ENCODE data around the gene LAGE3. TPM values are rescaled to one million over a fixed set of nuclear protein-coding genes. Genes with fewer than 3 reads are reported as not detected.

Gene LAGE3
- total RNA-seq, 2 donors from 2014 or later = 29.5 to 34.1 TPM

- TF ChIP-seq CTCF (conservative IDR thresholded peaks at IDR 0.05) = no peak
- WGBS, 2 experiments (ENCODE audit: insufficient coverage in 1 of 2, insufficient read length in 1 of 2) = 87 to 100% methylated on average over 2 to 5 of the region's 5 CpGs
- Mint-ChIP-seq H3K4me1 (no peaks in the 10 kb centered on the region), H3K27ac (no peak overlapping the region), H3K9me3 (peaks cover 64% of the 10 kb centered on the region), H3K4me3 (no peak overlapping the region), H3K36me3 (ENCODE audit: low read depth) (peaks cover 37% of the 10 kb centered on the region), H3K27me3 (ENCODE audit: insufficient read depth) (no peaks in the 10 kb centered on the region)
- Histone ChIP-seq H3K9ac (ENCODE audit: extremely low read depth, low read length, poor library complexity, severe bottlenecking) (no peak overlapping the region), H3K27me3 (ENCODE audit: control insufficient read depth, insufficient read depth, low read length, poor library complexity, severe bottlenecking) (no peaks in the 10 kb centered on the region), H3K36me3 (ENCODE audit: control insufficient read depth, insufficient read depth, low read length) (peaks cover 12% of the 10 kb centered on the region), H3K9me3 (ENCODE audit: control insufficient read depth, low read length) (peaks cover 3% of the 10 kb centered on the region), H3K27ac (ENCODE audit: low read depth, low read length) (no peak overlapping the region), H3K4me1 (ENCODE audit: control insufficient read depth, insufficient read depth, low read length) (no peaks in the 10 kb centered on the region), H3K4me3 (ENCODE audit: low read length) (no peak overlapping the region)
- DNase-seq = no peak
These were observed 30.4 kb upstream of the LAGE3 start for GRCh38 chrX:154509455-154509854.

GRCh38 chrX:154508384-154508745 is 29.3 kb upstream of the LAGE3 start:
- peaks cover 65% of the 10 kb centered on the region for H3K9me3 Mint-ChIP-seq

GRCh38 chrX:154507673-154508383 is 28.7 kb upstream of the LAGE3 start:
- Histone ChIP-seq H3K9me3 (ENCODE audit: control insufficient read depth, low read length) (peaks cover 3% of the 10 kb centered on the region), H3K4me1 (ENCODE audit: control insufficient read depth, insufficient read depth, low read length) (no peaks in the 10 kb centered on the region), H3K4me3 (ENCODE audit: low read length) (no peak overlapping the region), H3K36me3 (ENCODE audit: control insufficient read depth, insufficient read depth, low read length) (peaks cover 12% of the 10 kb centered on the region), H3K27ac (ENCODE audit: low read depth, low read length) (no peak overlapping the region), H3K27me3 (ENCODE audit: control insufficient read depth, insufficient read depth, low read length, poor library complexity, severe bottlenecking) (no peaks in the 10 kb centered on the region), H3K9ac (ENCODE audit: extremely low read depth, low read length, poor library complexity, severe bottlenecking) (no peak overlapping the region)
- Mint-ChIP-seq H3K4me3 (no peak overlapping the region), H3K36me3 (ENCODE audit: low read depth) (peaks cover 32% of the 10 kb centered on the region), H3K27ac (no peak overlapping the region), H3K27me3 (ENCODE audit: insufficient read depth) (no peaks in the 10 kb centered on the region), H3K4me1 (no peaks in the 10 kb centered on the region), H3K9me3 (peaks cover 67% of the 10 kb centered on the region)
- DNase-seq = no peak
- 92 to 96% methylated on average over 5 to 18 of the region's 24 CpGs for WGBS, 2 experiments (ENCODE audit: insufficient coverage in 1 of 2, insufficient read length in 1 of 2)
- TF ChIP-seq CTCF (conservative IDR thresholded peaks at IDR 0.05) = no peak

More at GRCh38 chrX:154508384-154508745, 29.3 kb upstream of the LAGE3 start:
- no peak overlapping the region for H3K27ac Mint-ChIP-seq
- Histone ChIP-seq H3K4me3 (ENCODE audit: low read length) (no peak overlapping the region), H3K9ac (ENCODE audit: extremely low read depth, low read length, poor library complexity, severe bottlenecking) (no peak overlapping the region), H3K9me3 (ENCODE audit: control insufficient read depth, low read length) (peaks cover 3% of the 10 kb centered on the region), H3K27ac (ENCODE audit: low read depth, low read length) (no peak overlapping the region), H3K36me3 (ENCODE audit: control insufficient read depth, insufficient read depth, low read length) (peaks cover 12% of the 10 kb centered on the region), H3K4me1 (ENCODE audit: control insufficient read depth, insufficient read depth, low read length) (no peaks in the 10 kb centered on the region), H3K27me3 (ENCODE audit: control insufficient read depth, insufficient read depth, low read length, poor library complexity, severe bottlenecking) (no peaks in the 10 kb centered on the region)
- H3K4me1 Mint-ChIP-seq = no peaks in the 10 kb centered on the region
- H3K4me3 Mint-ChIP-seq = no peak overlapping the region
- peaks cover 32% of the 10 kb centered on the region for H3K36me3 Mint-ChIP-seq (ENCODE audit: low read depth)
- no peaks in the 10 kb centered on the region for H3K27me3 Mint-ChIP-seq (ENCODE audit: insufficient read depth)
- DNase-seq = no peak
- WGBS, 2 experiments (ENCODE audit: insufficient coverage in 1 of 2, insufficient read length in 1 of 2) = 95 to 100% methylated on average over 1 to 12 of the region's 13 CpGs
- TF ChIP-seq CTCF (conservative IDR thresholded peaks at IDR 0.05) = no peak
